Activated gamma-delta T cell (primary cell): Measurements from ENCODE around the gene ACAD11.

ENCODE experiments used
- DNase-seq: peaks from one replicate; lab custom pipeline; 2025; lab: John Stamatoyannopoulos, UW

ACAD11 gene

GRCh38 chr3:132555306-132556035, 104.1 kb downstream of the ACAD11 start:
- DNase-seq: no peak

DNA sequence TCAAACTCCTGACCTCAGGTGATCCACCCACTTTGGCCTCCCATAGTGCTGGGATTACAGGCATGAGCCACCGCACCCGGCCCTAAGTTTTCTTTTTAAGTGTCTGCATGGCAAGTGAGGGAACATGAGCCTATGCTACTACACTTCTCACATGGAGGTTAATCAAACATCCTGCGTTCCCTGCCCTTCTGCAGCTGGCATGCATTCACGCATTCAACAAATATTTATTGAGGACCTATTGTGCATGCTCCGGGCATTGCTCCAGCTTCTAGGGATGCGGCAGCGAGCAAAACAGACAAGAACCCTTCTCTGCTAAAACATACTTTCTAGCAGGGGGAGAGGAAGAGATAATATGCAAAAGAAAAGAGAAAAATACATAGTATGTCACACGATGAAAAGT, 105.2 kb downstream of the ACAD11 start:
- DNase-seq: no peak

GRCh38 chr3:132553826-132554225, 105.8 kb downstream of the ACAD11 start:
- DNase-seq: no peak

GRCh38 chr3:132550579-132551305, 108.9 kb downstream of the ACAD11 start:
- DNase-seq: no peak

GRCh38 chr3:132549890-132550578, 109.6 kb downstream of the ACAD11 start:
- no peak for DNase-seq

GRCh38 chr3:132549169-132549568, 110.4 kb downstream of the ACAD11 start:
- DNase-seq: no peak

DNA sequence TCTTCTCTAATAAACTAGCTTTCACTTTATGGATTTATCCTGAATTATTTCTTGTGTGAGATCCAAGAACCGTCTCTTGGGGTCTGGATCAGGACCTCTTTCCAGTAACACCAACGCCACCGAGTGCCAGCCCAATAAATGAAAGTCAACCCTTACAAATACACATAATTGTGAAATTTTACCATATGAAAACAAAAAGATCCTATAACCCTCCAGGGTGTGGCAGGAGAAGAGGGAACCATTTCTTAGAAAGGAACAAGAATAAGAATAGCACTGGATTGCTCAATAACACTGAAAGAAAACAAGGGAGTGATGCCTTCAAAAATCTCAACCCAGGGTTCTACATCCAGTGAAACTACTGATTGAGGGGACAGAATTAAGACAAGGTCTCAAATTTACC, 114.1 kb downstream of the ACAD11 start:
- no peak for DNase-seq

- no peak for DNase-seq
These were observed 115.5 kb downstream of the ACAD11 start for GRCh38 chr3:132544130-132544529.

DNA sequence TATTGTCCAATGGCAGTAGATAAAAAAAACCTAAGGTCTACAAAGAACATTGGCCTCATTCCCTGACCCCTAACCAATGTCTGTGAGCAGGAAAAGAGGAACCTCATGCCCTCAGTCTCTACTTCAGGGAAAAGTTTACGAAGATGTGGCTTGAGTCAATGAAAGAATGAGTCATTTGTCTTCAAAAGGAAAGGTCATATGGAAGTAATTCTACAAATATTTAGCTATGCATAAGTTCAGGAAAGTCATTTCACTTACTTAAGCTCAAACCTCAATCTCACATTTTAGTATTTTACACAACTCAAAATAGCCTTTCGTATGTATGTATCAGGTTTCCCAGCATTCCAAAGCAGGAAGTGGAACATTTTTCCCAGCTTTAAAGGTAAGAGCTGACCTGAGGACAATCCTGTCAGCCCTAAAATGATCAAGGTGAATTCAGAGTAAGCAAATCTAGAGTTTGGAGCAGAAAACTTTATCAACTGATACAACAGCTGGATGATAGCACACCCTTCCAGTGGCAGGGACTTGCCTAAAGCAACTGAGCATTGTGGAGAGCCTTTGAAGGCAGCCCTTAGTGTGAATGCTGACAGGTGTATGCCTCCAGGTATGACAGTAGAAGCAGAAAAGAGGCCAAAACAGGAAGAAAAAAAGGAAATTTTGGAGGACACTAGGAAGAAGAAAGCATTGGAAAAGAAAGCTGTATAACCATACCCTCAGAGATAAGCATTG, 116.4 kb downstream of the ACAD11 start:
- no peak for DNase-seq

GRCh38 chr3:132542577-132542976, 117.0 kb downstream of the ACAD11 start:
- no peak for DNase-seq

DNA sequence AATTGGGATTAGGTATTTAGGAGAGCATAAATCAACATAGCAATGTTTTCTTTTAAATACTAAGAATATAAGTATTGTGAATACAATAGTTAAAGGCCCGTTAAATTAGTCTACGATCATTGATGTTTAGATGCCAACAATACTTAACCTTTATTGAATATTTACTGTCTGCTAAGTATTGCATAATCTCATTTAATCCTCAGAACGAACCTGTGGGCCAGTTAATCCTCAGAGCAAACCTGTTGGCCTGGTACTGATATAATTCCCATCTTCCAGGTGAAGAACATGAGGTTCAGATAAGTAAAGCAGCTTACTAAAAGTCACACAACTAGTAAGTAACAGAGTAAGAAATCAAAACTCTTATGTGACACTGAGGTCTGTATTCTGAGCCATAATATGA, 119.9 kb downstream of the ACAD11 start:
- no peak for DNase-seq

DNA sequence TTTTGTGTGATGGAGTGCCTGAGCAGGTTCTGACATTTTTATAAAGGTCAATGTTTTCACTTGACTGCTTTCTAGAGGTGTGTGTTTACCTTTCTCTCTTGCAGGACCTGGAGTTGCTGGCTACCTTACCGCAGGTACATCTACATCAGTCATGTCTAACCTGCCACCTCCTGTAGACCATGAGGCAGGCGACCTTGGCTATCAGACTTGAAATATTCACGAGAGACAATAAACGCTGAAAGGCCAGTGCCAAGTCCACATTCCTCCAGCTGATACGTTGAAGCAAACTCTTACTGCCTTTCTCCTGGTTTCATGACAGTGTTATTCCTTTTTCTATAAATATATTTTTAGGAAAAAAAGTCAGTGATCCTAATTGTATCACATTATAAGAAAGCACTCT, 121.5 kb downstream of the ACAD11 start:
- no peak for DNase-seq

GRCh38 chr3:132537297-132537696, 122.3 kb downstream of the ACAD11 start:
- no peak for DNase-seq

DNA sequence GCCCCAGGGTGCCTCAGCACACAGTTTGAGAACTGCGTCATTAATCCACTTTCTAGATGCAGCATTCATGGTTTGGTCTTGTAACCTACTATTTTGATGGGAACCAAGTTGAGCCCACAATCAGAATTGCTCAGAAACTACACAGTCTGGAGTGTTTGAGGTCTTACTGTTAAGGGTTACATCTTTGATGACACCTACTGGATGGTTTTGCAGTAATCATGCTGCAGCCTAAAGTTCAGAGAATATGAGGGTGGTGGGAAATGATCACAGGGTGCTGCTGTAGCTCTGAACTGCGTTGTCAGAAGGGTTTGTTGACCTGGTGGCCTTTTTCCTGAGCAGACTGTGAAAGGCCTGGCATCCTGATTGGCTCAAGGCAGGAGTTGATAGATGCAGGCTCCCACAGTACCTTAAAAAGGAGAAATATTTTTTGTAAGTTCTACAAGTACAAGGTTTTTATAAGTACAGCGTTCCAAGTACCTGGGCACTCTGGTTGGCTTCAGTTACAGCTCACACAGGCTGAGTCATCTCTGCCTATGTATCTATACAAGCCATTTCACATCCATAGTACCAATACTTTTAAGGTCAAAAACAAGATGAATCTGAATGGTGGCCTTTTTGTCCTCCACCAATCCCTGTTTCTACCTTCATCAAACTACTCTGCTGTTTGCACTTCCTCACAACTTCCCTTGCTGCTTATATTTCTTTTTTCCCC, 123.0 kb downstream of the ACAD11 start:
- no peak for DNase-seq

DNA sequence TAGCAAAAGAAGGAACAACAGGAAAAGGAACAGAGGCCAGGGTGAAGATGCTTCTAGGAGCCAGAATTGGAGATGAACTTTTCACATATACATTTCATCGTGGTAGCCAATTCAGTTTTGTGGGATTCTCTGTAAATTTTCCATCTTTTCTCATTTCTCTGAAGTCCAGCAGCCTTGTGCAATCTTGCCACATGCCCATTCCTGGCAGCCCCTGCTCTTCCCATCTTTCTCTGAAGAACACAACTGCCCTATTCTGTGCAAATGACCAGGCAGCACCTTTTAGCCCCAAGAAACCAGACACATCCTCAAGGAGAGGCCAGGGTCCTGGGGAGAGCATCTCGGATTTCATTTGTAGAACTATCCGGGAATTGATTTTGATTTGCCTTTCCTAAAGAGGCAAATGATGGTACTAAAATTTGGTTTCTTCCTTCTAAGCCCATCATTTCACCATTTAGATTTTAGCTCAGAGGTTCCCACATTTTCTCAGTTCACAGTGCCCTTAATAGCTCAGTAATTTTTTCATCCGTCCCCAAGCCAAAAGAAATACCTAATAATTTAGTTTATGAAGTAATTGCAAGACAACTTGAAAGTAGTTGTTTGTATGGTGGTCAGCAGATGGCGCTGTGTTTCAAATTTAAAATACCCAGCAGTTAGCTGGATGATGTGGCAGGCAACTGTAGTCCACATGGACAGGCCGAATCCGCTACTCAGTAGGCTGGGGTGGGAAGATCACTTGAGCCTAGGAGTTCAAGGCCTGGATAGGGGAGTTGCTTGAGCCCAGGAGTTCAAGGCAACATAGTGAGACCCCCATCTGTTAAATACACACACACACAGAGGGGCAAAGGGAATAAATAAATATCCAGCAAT, 123.8 kb downstream of the ACAD11 start:
- DNase-seq: no peak

GRCh38 chr3:132530624-132531023, 129.0 kb downstream of the ACAD11 start:
- DNase-seq: no peak

DNA sequence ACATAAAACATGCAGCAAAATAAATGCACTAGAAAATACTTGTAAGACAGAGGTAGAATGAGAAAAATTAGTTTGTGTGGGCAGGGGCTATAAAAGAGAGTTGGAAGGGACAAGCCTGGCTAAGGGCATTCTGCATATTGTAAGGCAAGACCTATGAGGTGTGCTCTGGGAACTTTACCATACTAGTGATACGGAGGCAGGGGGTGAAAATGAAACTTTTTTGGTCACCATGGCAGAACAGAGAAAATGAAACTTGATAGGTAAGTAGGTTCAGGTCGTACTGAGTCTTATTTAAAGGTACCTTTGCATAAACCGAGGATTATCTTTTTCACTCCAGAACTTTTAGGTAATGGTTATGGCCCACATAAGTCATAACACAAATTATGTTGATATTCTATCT, 137.3 kb downstream of the ACAD11 start:
- DNase-seq: no peak

GRCh38 chr3:132521901-132522300, 137.7 kb downstream of the ACAD11 start:
- DNase-seq: no peak

DNA sequence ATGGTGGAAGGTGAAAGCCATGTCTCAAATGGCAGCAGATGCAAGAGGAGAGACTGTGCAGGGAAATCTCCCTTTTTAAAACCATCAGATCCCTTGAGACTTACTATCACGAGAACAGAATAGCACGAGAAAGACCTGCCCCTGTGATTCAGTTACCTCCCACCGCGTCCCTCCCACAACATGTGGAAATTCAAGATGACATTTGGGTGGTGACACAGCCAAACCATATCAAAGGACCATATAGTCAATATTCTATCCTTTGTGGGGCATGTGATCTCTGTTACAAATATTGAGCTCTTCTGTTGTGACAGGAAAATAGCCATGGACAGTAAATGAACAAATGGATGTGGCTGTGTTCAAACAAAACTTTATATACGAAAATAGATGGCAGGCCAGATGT, 139.7 kb downstream of the ACAD11 start:
- DNase-seq: no peak

- no peak for DNase-seq
These were observed 142.3 kb downstream of the ACAD11 start for GRCh38 chr3:132517311-132517710.

DNA sequence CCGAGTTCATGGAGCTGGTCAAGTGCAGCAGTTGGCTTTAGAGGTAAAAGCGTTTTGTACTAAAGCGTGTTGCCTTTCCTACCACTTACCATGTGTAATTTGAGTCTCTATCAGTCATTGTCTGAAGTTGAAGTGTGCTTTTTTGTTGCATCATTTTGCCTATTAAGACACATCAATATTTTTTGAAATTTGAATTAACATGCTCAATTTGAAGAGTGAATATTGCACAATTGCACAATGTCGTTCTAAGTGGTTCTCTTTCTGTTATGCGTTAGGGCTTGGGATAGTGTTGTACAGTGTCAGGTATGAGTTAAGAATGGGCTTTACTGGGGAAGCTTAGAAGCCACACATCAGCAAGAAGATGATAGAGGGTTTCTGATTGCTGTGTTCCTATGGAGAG, 146.6 kb downstream of the ACAD11 start:
- no peak for DNase-seq
